ENCODE data around the gene SLC66A3. TPM values are rescaled to one million over a fixed set of nuclear protein-coding genes. Genes with fewer than 3 reads are reported as not detected.
A peak's percentile ranks its signal among the peaks of the same experiment; 100 is the strongest.

Gene SLC66A3
- total and polyA plus RNA-seq, 7 donors = 6.9 to 71.7 (median 34.3) TPM

DNA sequence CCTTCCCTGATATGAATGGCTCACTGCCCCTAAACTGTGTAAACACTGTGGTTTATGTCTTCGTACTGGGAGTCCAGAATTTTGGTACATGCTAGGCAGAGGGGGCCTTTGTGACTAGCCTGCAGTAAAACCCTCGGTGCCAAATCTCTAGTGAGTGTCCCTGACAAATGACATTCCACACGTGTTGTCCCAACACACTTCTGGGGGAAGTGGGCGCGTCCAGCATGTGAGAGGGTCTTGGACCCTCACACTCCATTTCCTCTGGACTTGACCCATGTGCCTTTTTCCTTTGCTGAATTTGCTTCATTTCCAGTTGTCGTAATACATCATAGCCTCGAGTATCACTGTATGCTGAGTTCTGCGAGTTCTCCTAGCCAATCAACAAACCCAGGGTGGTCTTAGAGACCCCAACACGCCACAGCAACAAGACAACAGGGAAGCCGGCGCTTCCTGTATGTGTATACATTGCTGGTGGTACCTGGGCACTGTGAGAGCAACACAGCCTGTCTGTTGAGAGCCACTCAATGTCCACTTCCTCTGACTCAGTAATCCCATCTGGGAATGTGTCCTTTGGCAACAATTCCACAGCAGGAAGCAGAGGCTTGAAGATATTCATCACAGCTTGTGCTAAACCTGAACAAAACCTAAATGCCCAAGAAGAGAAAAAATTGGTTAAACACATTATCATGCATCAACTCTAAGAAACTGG is 26.9 kb upstream of the SLC66A3 start:
- Histone ChIP-seq H3K4me1 (peaks cover 0 to 19% (median 16%) of the 10 kb centered on the region in 4 donors), H3K36me3 (no peaks in the 10 kb centered on the region), H3K9me3 (no peaks in the 10 kb centered on the region), H3K4me3 (no peak overlapping the region), H3K27me3 (no peaks in the 10 kb centered on the region), H3K27ac (no peak overlapping the region)
- WGBS, 2 donors = 63 to 72% methylated on average over 11 of the region's 11 CpGs
- DNase-seq = no peak
- TF ChIP-seq POLR2A (IDR thresholded peaks at IDR 0.05) (no peak), POLR2AphosphoS5 (IDR thresholded peaks at IDR 0.05) (no peak), EP300 (IDR thresholded peaks at IDR 0.05) (no peak)
- TF ChIP-seq, protein P1, sequence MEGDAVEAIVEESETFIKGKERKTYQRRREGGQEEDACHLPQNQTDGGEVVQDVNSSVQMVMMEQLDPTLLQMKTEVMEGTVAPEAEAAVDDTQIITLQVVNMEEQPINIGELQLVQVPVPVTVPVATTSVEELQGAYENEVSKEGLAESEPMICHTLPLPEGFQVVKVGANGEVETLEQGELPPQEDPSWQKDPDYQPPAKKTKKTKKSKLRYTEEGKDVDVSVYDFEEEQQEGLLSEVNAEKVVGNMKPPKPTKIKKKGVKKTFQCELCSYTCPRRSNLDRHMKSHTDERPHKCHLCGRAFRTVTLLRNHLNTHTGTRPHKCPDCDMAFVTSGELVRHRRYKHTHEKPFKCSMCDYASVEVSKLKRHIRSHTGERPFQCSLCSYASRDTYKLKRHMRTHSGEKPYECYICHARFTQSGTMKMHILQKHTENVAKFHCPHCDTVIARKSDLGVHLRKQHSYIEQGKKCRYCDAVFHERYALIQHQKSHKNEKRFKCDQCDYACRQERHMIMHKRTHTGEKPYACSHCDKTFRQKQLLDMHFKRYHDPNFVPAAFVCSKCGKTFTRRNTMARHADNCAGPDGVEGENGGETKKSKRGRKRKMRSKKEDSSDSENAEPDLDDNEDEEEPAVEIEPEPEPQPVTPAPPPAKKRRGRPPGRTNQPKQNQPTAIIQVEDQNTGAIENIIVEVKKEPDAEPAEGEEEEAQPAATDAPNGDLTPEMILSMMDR (IDR thresholded peaks at IDR 0.05) = no peak
- intact Hi-C loops (cut with DNase I) = loop anchor here (10.0 kb wide), 1 partner anchor 214 kb away; the partner anchor contains the start of gene KCNF1

DNA sequence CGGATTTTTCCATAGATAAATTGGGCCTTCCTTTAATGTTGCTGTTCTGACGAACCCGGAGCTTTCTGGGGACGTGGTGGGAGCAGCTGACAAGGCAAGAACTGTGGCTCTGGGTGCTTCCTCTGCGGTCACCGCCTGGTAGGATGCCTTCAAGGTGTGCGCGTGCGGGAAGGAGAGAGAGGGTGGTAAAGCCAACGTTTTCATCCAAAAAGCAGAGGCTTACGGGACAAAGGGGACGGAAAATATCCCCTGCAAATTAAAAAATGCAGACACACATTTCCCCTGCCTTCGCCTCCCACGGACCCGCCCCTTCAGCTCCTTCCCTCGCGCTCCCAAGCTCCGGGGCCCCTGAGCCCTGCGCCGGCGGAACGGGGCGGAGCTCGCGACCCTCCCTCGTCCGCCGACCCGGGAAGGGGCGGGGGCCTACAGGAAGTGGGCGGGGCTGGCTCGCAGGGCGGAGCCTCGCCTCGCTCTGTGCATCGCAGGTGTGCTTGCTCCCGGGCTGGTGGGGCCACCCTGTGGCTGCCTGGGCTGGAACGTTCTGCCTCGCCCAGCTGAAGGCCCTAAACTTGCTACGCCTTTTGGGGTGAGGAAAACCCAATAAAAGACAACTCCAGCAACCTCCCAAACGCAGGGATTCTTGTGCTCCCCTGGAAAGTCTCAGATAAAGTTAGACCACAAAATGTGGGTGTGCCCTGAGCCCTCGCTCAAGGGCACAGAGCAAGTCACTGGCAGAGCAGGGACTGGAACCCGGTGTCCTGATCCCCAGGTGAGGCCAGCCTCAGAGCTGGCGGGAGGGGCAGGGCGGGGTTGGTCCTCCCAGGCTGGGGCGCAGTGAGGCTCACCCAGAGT is 25.4 kb upstream of the SLC66A3 start:
- DNase-seq = no peak
- WGBS, 2 donors = 4 to 6% methylated on average over 46 of the region's 46 CpGs
- peak overlapping the region in 3 of 4 donors; percentile 28 to 43 (median 42) for H3K4me3 ChIP-seq
- intact Hi-C loops (cut with DNase I) = loop anchor here (5.0 to 10.0 kb wide), 4 partner anchors 62 to 452 kb away; partner anchors contain the start of genes KCNF1 and ROCK2
- H3K27ac ChIP-seq = peak overlapping the region in 1 of 4 donors; percentile 37
- H3K9me3 ChIP-seq = no peaks in the 10 kb centered on the region
- H3K27me3 ChIP-seq = no peaks in the 10 kb centered on the region
- no peaks in the 10 kb centered on the region for H3K36me3 ChIP-seq
- TF ChIP-seq, protein P1 (IDR thresholded peaks at IDR 0.05) = no peak
- TF ChIP-seq POLR2A (IDR thresholded peaks at IDR 0.05) = no peak
- no peak for TF ChIP-seq EP300 (IDR thresholded peaks at IDR 0.05)
- no peak for TF ChIP-seq POLR2AphosphoS5 (IDR thresholded peaks at IDR 0.05)
- H3K4me1 ChIP-seq = peaks cover 0 to 26% (median 22%) of the 10 kb centered on the region in 4 donors

DNA sequence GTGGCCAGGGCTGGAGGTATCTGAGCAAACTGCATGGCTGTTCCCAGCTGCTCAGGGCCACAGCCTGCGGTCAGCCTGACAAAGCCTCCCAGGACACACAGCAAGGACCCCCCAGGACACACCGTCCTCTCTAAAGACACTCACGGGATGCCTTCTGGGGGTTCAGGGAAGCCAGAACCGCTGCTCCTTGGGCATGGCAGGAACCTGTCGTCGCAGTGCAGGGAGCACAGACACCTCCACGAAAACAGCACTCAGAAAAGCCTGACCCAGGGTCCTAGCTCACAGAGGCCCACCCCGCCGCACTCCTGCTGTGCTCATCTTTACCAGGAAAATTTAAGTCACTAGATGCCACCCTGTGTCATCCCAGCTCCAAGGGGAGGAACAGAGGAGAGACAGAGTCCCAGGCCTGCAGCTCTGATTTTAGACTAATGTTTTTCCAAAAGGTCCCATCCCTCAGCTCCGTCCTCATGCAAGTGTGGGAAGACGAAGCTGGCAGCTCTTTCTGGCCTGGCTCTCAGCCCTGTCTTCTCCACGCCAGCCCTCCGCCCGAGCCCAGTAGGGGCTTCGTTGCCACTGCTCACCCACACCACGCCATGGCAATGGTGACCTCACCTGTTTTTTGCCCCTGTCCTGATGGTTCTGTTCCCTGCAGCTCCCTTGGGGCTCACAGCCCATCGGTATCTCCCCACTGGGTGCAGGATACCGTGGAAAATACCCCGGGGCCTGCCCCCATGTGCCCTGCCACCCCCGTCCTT is 23.9 kb upstream of the SLC66A3 start:
- TF ChIP-seq, protein P1 (IDR thresholded peaks at IDR 0.05) = no peak
- no peak for TF ChIP-seq EP300 (IDR thresholded peaks at IDR 0.05)
- no peak for TF ChIP-seq POLR2AphosphoS5 (IDR thresholded peaks at IDR 0.05)
- TF ChIP-seq POLR2A (IDR thresholded peaks at IDR 0.05) = no peak
- Histone ChIP-seq H3K4me1 (peaks cover 0 to 26% (median 22%) of the 10 kb centered on the region in 4 donors), H3K36me3 (no peaks in the 10 kb centered on the region), H3K9me3 (no peaks in the 10 kb centered on the region), H3K4me3 (no peak overlapping the region), H3K27ac (no peak overlapping the region), H3K27me3 (no peaks in the 10 kb centered on the region)
- 93% methylated on average over 20 of the region's 20 CpGs for WGBS, 2 donors
- DNase-seq = peak; percentile 41
- intact Hi-C loops (cut with DNase I) = loop anchor here (5.0 kb wide), 3 partner anchors 61 to 451 kb away; partner anchors contain the start of gene ROCK2

DNA sequence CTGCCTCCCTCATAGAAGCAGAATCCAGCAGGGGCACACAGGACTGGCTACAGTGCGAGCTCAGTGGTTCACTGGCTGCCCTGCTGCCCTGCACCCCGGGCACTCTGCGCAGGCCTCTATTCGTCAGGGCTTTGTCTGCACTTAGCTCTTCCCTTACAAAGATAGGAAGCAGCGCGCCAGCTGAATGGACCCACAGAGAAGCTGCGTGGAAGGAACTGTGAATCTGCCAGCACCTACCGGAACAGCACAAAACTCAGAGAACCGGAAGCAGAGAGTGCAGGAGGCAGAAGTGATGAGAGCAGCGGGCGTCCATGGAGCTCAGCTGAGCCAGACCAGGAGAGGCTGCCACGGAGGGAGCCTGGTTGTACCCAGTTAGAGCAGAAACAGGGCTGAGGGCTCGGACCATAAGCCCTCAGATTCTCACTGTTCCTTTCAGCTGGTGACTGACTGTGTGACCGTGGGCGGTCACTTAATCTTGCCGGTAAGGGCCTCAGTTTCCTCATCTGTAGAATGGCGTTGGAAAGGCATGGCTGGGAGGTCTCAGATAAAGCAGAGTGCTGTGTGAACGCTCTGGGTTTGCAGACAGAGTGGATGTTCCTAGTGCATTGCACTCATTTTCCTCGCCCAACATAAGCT is 23.1 kb upstream of the SLC66A3 start:
- peak; percentile 46 for DNase-seq
- Histone ChIP-seq H3K9me3 (no peaks in the 10 kb centered on the region), H3K27me3 (no peaks in the 10 kb centered on the region), H3K27ac (peak overlapping the region in 1 of 4 donors; percentile 16), H3K4me1 (peaks cover 0 to 26% (median 22%) of the 10 kb centered on the region in 4 donors), H3K4me3 (peak overlapping the region in 2 of 4 donors; percentile 57), H3K36me3 (no peaks in the 10 kb centered on the region)
- no peak for TF ChIP-seq POLR2AphosphoS5 (IDR thresholded peaks at IDR 0.05)
- no peak for TF ChIP-seq POLR2A (IDR thresholded peaks at IDR 0.05)
- no peak for TF ChIP-seq EP300 (IDR thresholded peaks at IDR 0.05)
- 76 to 78% methylated on average over 19 of the region's 19 CpGs for WGBS, 2 donors
- intact Hi-C loops (cut with DNase I) = loop anchor here (1.0 to 5.0 kb wide), 6 partner anchors 60 to 450 kb away; partner anchors contain the start of gene ROCK2
